Parathyroid adenoma (tissue), 2 donors: ENCODE data around the gene CAMK1D.

Source experiments
- H2AFZ ChIP-seq: fragments of 300-600 bp; sonication (generic); one replicate; pipeline ENCODE4 v1.7.0; 2017; ENCODE audit warnings: antibody characterized with exemption, mild to moderate bottlenecking
- H3K27ac ChIP-seq: fragments of 300-600 bp; sonication (generic); one replicate; pipeline ENCODE4 v1.7.0; 2017
- H3K27me3 ChIP-seq: fragments of 300-600 bp; sonication (generic); one replicate; pipeline ENCODE4 v1.7.0; 2017; ENCODE audit warnings: low read length; ENCODE audit not compliant: control insufficient read depth, insufficient read depth
- H3K36me3 ChIP-seq: fragments of 300-600 bp; sonication (generic); one replicate; pipeline ENCODE4 v1.7.0; 2017; ENCODE audit warnings: low read length; ENCODE audit not compliant: control insufficient read depth, insufficient read depth
- H3K4me1 ChIP-seq: fragments of 300-600 bp; sonication (generic); one replicate; pipeline ENCODE4 v1.7.0; 2017; ENCODE audit warnings: control low read depth
- H3K4me2 ChIP-seq: fragments of 300-600 bp; sonication (generic); one replicate; pipeline ENCODE4 v1.7.0; 2017; ENCODE audit warnings: low read length
- H3K4me3 ChIP-seq: fragments of 300-600 bp; sonication (generic); one replicate; pipeline ENCODE4 v1.7.0; 2017; ENCODE audit warnings: low read depth, low read length
- H3K79me2 ChIP-seq: fragments of 300-600 bp; sonication (generic); one replicate; pipeline ENCODE4 v1.7.0; 2017; ENCODE audit warnings: control low read depth
- H3K9ac ChIP-seq: fragments of 300-600 bp; sonication (generic); one replicate; pipeline ENCODE4 v1.7.0; 2017; ENCODE audit warnings: mild to moderate bottlenecking
- H3K9me3 ChIP-seq: fragments of 300-600 bp; sonication (generic); one replicate; pipeline ENCODE4 v1.7.0; 2017; ENCODE audit warnings: low read length; ENCODE audit not compliant: control insufficient read depth
- TF ChIP-seq, protein P1 (sequence below): fragments of 300-600 bp; sonication (generic); IDR thresholded peaks from one replicate; pipeline ENCODE4 v1.7.0; 2017; ENCODE audit warnings: antibody characterized with exemption, mild to moderate bottlenecking
- donor health status: primary hyperparathyroidism.

Gene CAMK1D

GRCh38 chr10:12390733-12391132 lies 41.4 kb downstream of the CAMK1D start:
- Histone ChIP-seq H3K9ac (no peak overlapping the region), H3K9me3 (no peaks in the 10 kb centered on the region), H2AFZ (no peak overlapping the region), H3K79me2 (no peaks in the 10 kb centered on the region), H3K36me3 (no peaks in the 10 kb centered on the region), H3K27me3 (no peaks in the 10 kb centered on the region), H3K27ac (no peak overlapping the region), H3K4me2 (no peak overlapping the region), H3K4me3 (no peak overlapping the region), H3K4me1 (no peaks in the 10 kb centered on the region)
- TF ChIP-seq, protein P1, sequence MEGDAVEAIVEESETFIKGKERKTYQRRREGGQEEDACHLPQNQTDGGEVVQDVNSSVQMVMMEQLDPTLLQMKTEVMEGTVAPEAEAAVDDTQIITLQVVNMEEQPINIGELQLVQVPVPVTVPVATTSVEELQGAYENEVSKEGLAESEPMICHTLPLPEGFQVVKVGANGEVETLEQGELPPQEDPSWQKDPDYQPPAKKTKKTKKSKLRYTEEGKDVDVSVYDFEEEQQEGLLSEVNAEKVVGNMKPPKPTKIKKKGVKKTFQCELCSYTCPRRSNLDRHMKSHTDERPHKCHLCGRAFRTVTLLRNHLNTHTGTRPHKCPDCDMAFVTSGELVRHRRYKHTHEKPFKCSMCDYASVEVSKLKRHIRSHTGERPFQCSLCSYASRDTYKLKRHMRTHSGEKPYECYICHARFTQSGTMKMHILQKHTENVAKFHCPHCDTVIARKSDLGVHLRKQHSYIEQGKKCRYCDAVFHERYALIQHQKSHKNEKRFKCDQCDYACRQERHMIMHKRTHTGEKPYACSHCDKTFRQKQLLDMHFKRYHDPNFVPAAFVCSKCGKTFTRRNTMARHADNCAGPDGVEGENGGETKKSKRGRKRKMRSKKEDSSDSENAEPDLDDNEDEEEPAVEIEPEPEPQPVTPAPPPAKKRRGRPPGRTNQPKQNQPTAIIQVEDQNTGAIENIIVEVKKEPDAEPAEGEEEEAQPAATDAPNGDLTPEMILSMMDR, result no peak

DNA sequence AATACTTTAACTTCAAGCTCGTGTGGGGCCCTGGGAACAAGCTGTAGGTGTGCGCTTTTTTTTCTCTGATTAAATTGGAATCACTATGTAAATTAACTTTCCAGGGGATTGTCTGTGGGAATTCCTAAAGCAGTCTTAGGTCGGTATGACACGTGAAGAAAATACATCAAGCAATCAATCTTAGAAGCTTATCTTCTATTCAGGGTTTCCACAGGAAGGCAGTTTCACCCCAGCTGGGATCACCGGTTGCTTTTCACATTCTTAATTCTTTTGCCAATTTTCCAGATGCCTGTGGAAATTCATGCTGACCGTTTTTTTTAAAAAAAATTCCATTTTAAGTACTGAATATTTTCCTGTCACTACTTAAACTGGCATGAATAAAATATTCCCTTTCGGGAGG lies 41.9 kb downstream of the CAMK1D start:
- Histone ChIP-seq H3K79me2 (no peaks in the 10 kb centered on the region), H3K4me1 (no peaks in the 10 kb centered on the region), H3K27ac (no peak overlapping the region), H3K27me3 (no peaks in the 10 kb centered on the region), H3K4me2 (no peak overlapping the region), H3K9ac (no peak overlapping the region), H2AFZ (no peak overlapping the region), H3K36me3 (no peaks in the 10 kb centered on the region), H3K9me3 (no peaks in the 10 kb centered on the region), H3K4me3 (no peak overlapping the region)
- TF ChIP-seq, protein P1, result no peak

DNA sequence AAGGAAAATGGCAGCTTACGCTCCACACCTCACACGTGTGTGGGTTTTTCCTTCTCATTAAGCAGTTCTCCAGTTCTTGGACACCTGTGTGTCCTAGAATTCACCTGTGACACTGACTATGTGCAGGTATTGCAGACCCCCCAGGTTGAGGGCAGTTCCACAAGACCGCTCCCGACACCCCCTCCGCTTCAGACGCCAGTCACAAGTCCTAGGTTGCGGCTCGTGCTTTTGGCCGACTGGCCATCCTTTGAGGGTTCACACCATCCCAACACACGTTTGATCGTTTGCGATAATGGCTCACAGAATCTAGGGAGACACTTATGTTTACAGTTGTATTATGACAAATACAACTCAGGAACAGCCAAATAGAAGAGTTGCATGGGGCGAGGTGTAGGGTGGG lies 44.5 kb downstream of the CAMK1D start:
- no peaks in the 10 kb centered on the region for H3K4me1 ChIP-seq
- H3K27me3 ChIP-seq, result no peaks in the 10 kb centered on the region
- H3K27ac ChIP-seq, result no peak overlapping the region
- TF ChIP-seq, protein P1, result no peak
- no peak overlapping the region for H3K4me3 ChIP-seq
- no peak overlapping the region for H3K9ac ChIP-seq
- no peaks in the 10 kb centered on the region for H3K9me3 ChIP-seq
- H2AFZ ChIP-seq, result no peak overlapping the region
- H3K79me2 ChIP-seq, result no peaks in the 10 kb centered on the region
- no peaks in the 10 kb centered on the region for H3K36me3 ChIP-seq
- H3K4me2 ChIP-seq, result no peak overlapping the region

DNA sequence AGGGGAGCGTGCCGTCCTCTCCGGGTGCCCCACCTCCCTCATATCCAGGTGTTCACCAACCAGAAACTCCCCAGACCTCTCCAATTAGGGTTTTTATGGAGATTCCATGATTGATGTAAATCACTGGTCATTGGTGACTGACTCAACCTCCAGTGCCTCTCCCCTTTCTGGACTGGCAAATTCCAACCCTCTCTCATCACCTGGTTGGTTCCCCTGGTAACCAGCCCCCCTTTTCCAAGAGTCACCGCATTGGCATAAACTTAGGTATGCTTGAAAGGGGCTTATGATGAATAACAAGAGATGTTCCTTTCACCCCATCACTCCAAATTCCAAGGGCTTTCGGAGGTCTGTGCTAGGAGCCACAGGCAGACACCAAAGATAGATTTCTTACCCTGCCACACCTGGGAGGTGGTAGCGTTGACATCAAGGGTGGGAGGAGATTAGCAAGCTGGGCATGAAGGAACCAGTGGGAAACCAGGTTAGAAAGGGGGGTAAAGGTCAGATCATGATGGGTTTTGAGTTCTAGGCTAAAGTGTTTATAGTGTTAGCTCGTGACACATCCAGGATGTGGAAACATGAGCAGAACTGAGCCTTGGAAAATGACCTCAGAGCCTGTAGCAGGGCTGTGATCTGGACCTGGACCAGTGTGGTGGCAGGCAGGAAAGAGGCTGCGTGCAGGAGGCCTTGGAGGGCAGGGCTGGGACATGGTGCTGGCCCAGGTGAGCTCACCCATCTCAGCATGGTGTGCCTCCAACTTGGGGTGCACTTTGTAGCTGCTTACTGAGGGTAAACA lies 45.1 kb downstream of the CAMK1D start:
- no peak overlapping the region for H3K4me3 ChIP-seq
- H3K27ac ChIP-seq, result no peak overlapping the region
- no peaks in the 10 kb centered on the region for H3K27me3 ChIP-seq
- H3K9ac ChIP-seq, result no peak overlapping the region
- no peaks in the 10 kb centered on the region for H3K36me3 ChIP-seq
- no peaks in the 10 kb centered on the region for H3K9me3 ChIP-seq
- no peaks in the 10 kb centered on the region for H3K79me2 ChIP-seq
- TF ChIP-seq, protein P1, result no peak
- no peak overlapping the region for H3K4me2 ChIP-seq
- H3K4me1 ChIP-seq, result no peaks in the 10 kb centered on the region
- no peak overlapping the region for H2AFZ ChIP-seq

- TF ChIP-seq, protein P1, result no peak
Observed at GRCh38 chr10:12396093-12396492, 46.7 kb downstream of the CAMK1D start.

More at GRCh38 chr10:12396093-12396492, 46.7 kb downstream of the CAMK1D start:
- Histone ChIP-seq H3K9me3 (no peaks in the 10 kb centered on the region), H2AFZ (no peak overlapping the region), H3K79me2 (no peaks in the 10 kb centered on the region), H3K27ac (no peak overlapping the region), H3K4me3 (no peak overlapping the region), H3K4me1 (no peaks in the 10 kb centered on the region), H3K27me3 (no peaks in the 10 kb centered on the region), H3K4me2 (no peak overlapping the region), H3K36me3 (no peaks in the 10 kb centered on the region), H3K9ac (no peak overlapping the region)
